HCT116 (cell line): ENCODE data around the gene MYRFL. TPM values are rescaled to one million over a fixed set of nuclear protein-coding genes. Genes with fewer than 3 reads are reported as not detected.

Source experiments
- ATAC-seq: fragments of 200-7000 bp; cut with Tn5 transposase; 2 replicates; pipeline ENCODE4 v1.9.1; 2020; ENCODE audit warnings: mild to moderate bottlenecking, moderate library complexity
- BruUV-seq: library from RNA; stranded (reverse); fragments of 400-500 nt; replicated peaks from 2 replicates; lab custom pipeline; 2021; lab: Mats Ljungman, UMichigan
- CTCF ChIA-PET: fragments of 300-600 bp; sonication (Branson Sonifier 250); formaldehyde crosslinking; loops from one replicate; lab custom pipeline; 2021; ENCODE audit warnings: antibody characterized with exemption; lab: Charles Lee
- POLR2A ChIA-PET: fragments of 300-600, 350-600 bp; sonication (Branson Sonifier 250); formaldehyde crosslinking; loops from one replicate; lab custom pipeline; 2021; ENCODE audit warnings: antibody characterized with exemption; lab: Charles Lee
- RAD21 ChIA-PET, 2 experiments: fragments of 300-600 bp; sonication (Branson Sonifier 250); formaldehyde crosslinking; loops; one replicate each; lab custom pipeline; 2023; ENCODE audit warnings: low total read pairs in 2 of 2; ENCODE audit not compliant: uncharacterized antibody in 2 of 2, unreplicated experiment in 2 of 2, low non-redundant PET in 1 of 2; lab: Charles Lee
- DNase-seq: peaks from one replicate; pipeline ENCODE4 v3.0.0-alpha.2; 2010; ENCODE audit warnings: low read depth, low spot score
- H2AFZ ChIP-seq: fragments of 200-600 bp; shearing (Covaris generic), sonication (generic); 2 replicates; pipeline ENCODE4 v1.6.1; 2017; ENCODE audit warnings: low read depth, mixed run types, mixed read lengths, antibody characterized with exemption, low read length; ENCODE audit not compliant: poor library complexity, severe bottlenecking
- H3K27ac ChIP-seq: 2 replicates; pipeline ENCODE4 v1.5.1; 2012; ENCODE audit warnings: low read depth, low read length
- H3K27me3 ChIP-seq: fragments of 200-600 bp; sonication (generic); 2 replicates; pipeline ENCODE4 v1.6.1; 2016; ENCODE audit warnings: mixed run types, low read length, mixed read lengths; ENCODE audit not compliant: insufficient read depth
- H3K36me3 ChIP-seq, 2 experiments: fragments of 200-500 bp in 1 of 2; fragments of 200-600 bp in 1 of 2; sonication (Bioruptor generic) in 1 of 2; sonication (generic) in 1 of 2; 2 replicates each; pipeline versions ENCODE4 v1.5.1 to v1.6.1; 2014 to 2016; ENCODE audit warnings: low read length in 2 of 2, inconsistent platforms in 1 of 2, mixed read lengths in 1 of 2, mixed run types in 1 of 2; ENCODE audit not compliant: insufficient read depth in 2 of 2, control insufficient read depth in 1 of 2
- H3K4me1 ChIP-seq, 2 experiments: fragments of 200-600 bp in 1 of 2; sonication (generic) in 1 of 2; 2 replicates each; pipeline versions ENCODE4 v1.5.1 to v1.6.1; 2012 to 2017; ENCODE audit warnings: low read length in 2 of 2, inconsistent platforms in 1 of 2, mild to moderate bottlenecking in 1 of 2, mixed read lengths in 1 of 2, mixed run types in 1 of 2, moderate library complexity in 1 of 2; ENCODE audit not compliant: insufficient read depth in 2 of 2, control insufficient read depth in 1 of 2
- H3K4me2 ChIP-seq: fragments of 200-600 bp; sonication (generic); 2 replicates; pipeline ENCODE4 v1.6.1; 2017; ENCODE audit warnings: mixed run types, low read length, mixed read lengths
- H3K4me3 ChIP-seq, 2 experiments: fragments of 200-600 bp in 1 of 2; sonication (generic) in 1 of 2; replicated peaks in 1 of 2; 2 replicates each; pipeline ENCODE4 v1.5.1; 2011 to 2016; ENCODE audit warnings: low read length in 2 of 2, control low read depth in 1 of 2, low read depth in 1 of 2, mild to moderate bottlenecking in 1 of 2, mixed read lengths in 1 of 2, mixed run types in 1 of 2
- H3K79me2 ChIP-seq: fragments of 200-600 bp; sonication (generic); 2 replicates; pipeline ENCODE4 v1.6.1; 2017; ENCODE audit warnings: mild to moderate bottlenecking, mixed run types, low read length, moderate library complexity, mixed read lengths; ENCODE audit not compliant: insufficient read depth
- H3K9ac ChIP-seq: fragments of 200-600 bp; sonication (generic); 2 replicates; pipeline ENCODE4 v1.6.1; 2016; ENCODE audit warnings: low read length, mixed read lengths
- H3K9me2 ChIP-seq: fragments of 200-600 bp; sonication (generic), shearing (Covaris generic); 2 replicates; pipeline ENCODE4 v1.6.1; 2017; ENCODE audit warnings: mixed run types, mild to moderate bottlenecking, moderate library complexity; ENCODE audit not compliant: insufficient read depth
- H3K9me3 ChIP-seq, 2 experiments: fragments of 200-500 bp in 1 of 2; fragments of 200-600 bp in 1 of 2; sonication (Bioruptor generic) in 1 of 2; sonication (generic) in 1 of 2; 2 replicates each; pipeline ENCODE4 v1.6.1; 2014 to 2017; ENCODE audit warnings: low read length in 2 of 2, mixed read lengths in 2 of 2, inconsistent platforms in 1 of 2, low read depth in 1 of 2, mild to moderate bottlenecking in 1 of 2, mixed run types in 1 of 2, moderate library complexity in 1 of 2; ENCODE audit not compliant: control insufficient read depth in 1 of 2, insufficient read depth in 1 of 2
- H4K20me1 ChIP-seq: fragments of 200-600 bp; sonication (generic), shearing (Covaris generic); 2 replicates; pipeline ENCODE4 v1.6.1; 2017; ENCODE audit warnings: mixed run types, mild to moderate bottlenecking, moderate library complexity; ENCODE audit not compliant: insufficient read depth
- CBX3 ChIP-seq: IDR thresholded peaks from 2 replicates; pipeline ENCODE4 v1.6.1; 2012; ENCODE audit warnings: low read depth
- CEBPB ChIP-seq: IDR thresholded peaks from 2 replicates; pipeline ENCODE4 v1.6.1; 2012; ENCODE audit warnings: low read depth
- CTCF ChIP-seq, 3 experiments: fragments of 200-600 bp in 1 of 3; sonication (generic) in 1 of 3; IDR thresholded peaks in 2 of 3; conservative IDR thresholded peaks in 1 of 3; 2 replicates each; pipeline ENCODE4 v1.5.1; 2012 to 2017; ENCODE audit warnings: low read depth in 2 of 3, low read length in 2 of 3, antibody characterized with exemption in 1 of 3, borderline replicate concordance in 1 of 3, control low read depth in 1 of 3, mild to moderate bottlenecking in 1 of 3, mixed read lengths in 1 of 3, mixed run types in 1 of 3, moderate library complexity in 1 of 3; ENCODE audit not compliant: insufficient read depth in 1 of 3
- EZH2phosphoT487 ChIP-seq: fragments of 200-600 bp; IDR thresholded peaks from 2 replicates; pipeline ENCODE4 v1.6.1; 2018; ENCODE audit warnings: antibody characterized with exemption, borderline replicate concordance
- JUND ChIP-seq: IDR thresholded peaks from 2 replicates; pipeline ENCODE4 v1.6.1; 2012
- POLR2A ChIP-seq: IDR thresholded peaks from 2 replicates; pipeline ENCODE4 v1.7.0; 2011; ENCODE audit warnings: borderline replicate concordance; ENCODE audit not compliant: insufficient read depth, insufficient read length; ENCODE audit errors: extremely low read depth
- RAD21 ChIP-seq: IDR thresholded peaks from 2 replicates; pipeline ENCODE4 v1.6.1; 2012; ENCODE audit warnings: low read depth, mild to moderate bottlenecking
- REST ChIP-seq: IDR thresholded peaks from 2 replicates; pipeline ENCODE4 v1.6.1; 2012; ENCODE audit warnings: low read depth
- SIN3A ChIP-seq: IDR thresholded peaks from 2 replicates; pipeline ENCODE4 v1.6.1; 2012; ENCODE audit warnings: low read depth
- TCF7L2 ChIP-seq: IDR thresholded peaks from 2 replicates; pipeline ENCODE4 v1.7.0; 2011; ENCODE audit warnings: borderline replicate concordance, inconsistent platforms; ENCODE audit not compliant: insufficient read depth, insufficient read length; ENCODE audit errors: extremely low read depth
- YY1 ChIP-seq: IDR thresholded peaks from 2 replicates; pipeline ENCODE4 v1.6.1; 2011; ENCODE audit warnings: low read length, low read depth, moderate library complexity, mild to moderate bottlenecking; ENCODE audit not compliant: insufficient replicate concordance; ENCODE audit errors: extremely low read depth
- ZBTB33 ChIP-seq: IDR thresholded peaks from 2 replicates; pipeline ENCODE4 v1.6.1; 2011; ENCODE audit warnings: mild to moderate bottlenecking, low read length, moderate library complexity; ENCODE audit not compliant: insufficient replicate concordance; ENCODE audit errors: extremely low read depth
- ZFX ChIP-seq: fragments of 450-650 bp; IDR thresholded peaks from 2 replicates; pipeline ENCODE4 v1.6.1; 2017
- intact Hi-C: fragments of 100-400 bp; cut with micrococcal nuclease; formaldehyde crosslinking; loops from 2 replicates; pipeline ENCODE4 v1.10.0; 2022
- total RNA-seq: library from RNA; stranded (reverse); gene quantifications from one replicate; pipeline ENCODE4 v1.2.1, GENCODE V29; 2021; ENCODE audit not compliant: unreplicated experiment
- TF ChIP-seq, protein P1 (sequence below): IDR thresholded peaks from 2 replicates; pipeline ENCODE4 v1.6.1; 2012

MYRFL gene
- total RNA-seq, 1 experiment from 2014 or later: 0.30 TPM

- H4K20me1 ChIP-seq: no peaks in the 10 kb centered on the region
- ATAC-seq: no peak
- ChIA-PET CTCF (no interaction called here), POLR2A (interaction anchor here (0.6 kb wide), 1 partner anchor 358 kb away, joined by 3 read pairs; the partner anchor contains the start of gene KCNMB4), RAD21 (no interaction called here)
- intact Hi-C loops: no loop called here
- peaks cover 0 to 3% of the 10 kb centered on the region in 2 experiments; a peak in 1 of 4 replicates for H3K9me3 ChIP-seq
- no peaks in the 10 kb centered on the region for H3K36me3 ChIP-seq
- H3K4me1 ChIP-seq: peaks cover 3 to 15% of the 10 kb centered on the region in 2 experiments; a peak in 2 of 4 replicates
- no peaks in the 10 kb centered on the region for H3K79me2 ChIP-seq
- no peak for DNase-seq
- H3K27ac ChIP-seq: no peak overlapping the region
- no peak overlapping the region for H3K4me3 ChIP-seq
- no peaks in the 10 kb centered on the region for H3K27me3 ChIP-seq
- no peak overlapping the region for H3K9ac ChIP-seq
- TF ChIP-seq EZH2phosphoT487: no peak
- TF ChIP-seq CEBPB: no peak
- TF ChIP-seq RAD21: no peak
- TF ChIP-seq TCF7L2: no peak
- no peak for TF ChIP-seq ZFX
- TF ChIP-seq, protein P1, sequence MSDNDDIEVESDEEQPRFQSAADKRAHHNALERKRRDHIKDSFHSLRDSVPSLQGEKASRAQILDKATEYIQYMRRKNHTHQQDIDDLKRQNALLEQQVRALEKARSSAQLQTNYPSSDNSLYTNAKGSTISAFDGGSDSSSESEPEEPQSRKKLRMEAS: no peak
- TF ChIP-seq CTCF (IDR thresholded peaks at IDR 0.05 in 2 of 3, conservative IDR thresholded peaks at IDR 0.05 in 1 of 3; ENCODE audit: borderline replicate concordance in 1 of 3, insufficient read depth in 1 of 3, low read depth in 2 of 3, low read length in 2 of 3): no peak
- TF ChIP-seq ZBTB33: no peak
- no peak for TF ChIP-seq YY1
- TF ChIP-seq SIN3A: no peak
- TF ChIP-seq POLR2A: no peak
- no peak for TF ChIP-seq CBX3
- no peak for TF ChIP-seq REST
- TF ChIP-seq JUND: no peak
- no TSS peak for BruUV-seq
- H2AFZ ChIP-seq: no peak overlapping the region
- H3K4me2 ChIP-seq: 0 out of 2 replicates have a peak overlapping the region, but pooled peaks have one; percentile 4
- no peaks in the 10 kb centered on the region for H3K9me2 ChIP-seq
Measured at GRCh38 chr12:70007687-70008086, 182.7 kb downstream of the MYRFL start.
